ENCODE results near the gene ITPR1. TPM values are rescaled to one million over a fixed set of nuclear protein-coding genes. Genes with fewer than 3 reads are reported as not detected.

The ITPR1 gene
- total RNA-seq, 4 donors from 2014 or later = 14.7 to 45.1 (median 21.0) TPM

DNA sequence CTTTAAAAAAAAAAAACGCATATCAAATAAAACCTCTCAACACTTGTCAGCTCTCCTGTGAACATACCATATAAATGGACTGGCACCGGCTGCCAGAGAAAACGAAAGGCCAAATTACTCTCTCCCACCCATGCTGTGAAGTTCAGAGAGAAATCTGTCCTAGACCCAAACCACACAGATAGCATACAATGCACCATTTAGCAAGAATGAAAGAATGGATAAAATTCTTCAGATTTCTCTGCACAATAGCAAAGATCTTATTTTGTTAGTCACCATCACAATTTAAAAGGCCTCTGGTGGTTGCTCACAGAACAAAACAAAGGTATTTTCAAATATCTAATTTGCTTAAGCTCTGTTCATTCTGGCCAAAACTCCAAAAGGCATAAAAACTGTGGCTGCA lies 392.2 kb downstream of the ITPR1 start:
- Histone ChIP-seq H3K9me3 (no peaks in the 10 kb centered on the region), H3K27me3 (no peaks in the 10 kb centered on the region), H3K36me3 (no peaks in the 10 kb centered on the region), H3K4me1 (peaks cover 6% of the 10 kb centered on the region), H3K27ac (no peak overlapping the region), H3K4me3 (no peak overlapping the region)
- DNase-seq (ENCODE audit: low spot score in 2 of 2) = no peak
- WGBS = 73% methylated on average over 3 of the region's 3 CpGs
- no peak for TF ChIP-seq POLR2AphosphoS5 (IDR thresholded peaks at IDR 0.05)
- TF ChIP-seq POLR2A (IDR thresholded peaks at IDR 0.05) = no peak
- TF ChIP-seq, protein P1, sequence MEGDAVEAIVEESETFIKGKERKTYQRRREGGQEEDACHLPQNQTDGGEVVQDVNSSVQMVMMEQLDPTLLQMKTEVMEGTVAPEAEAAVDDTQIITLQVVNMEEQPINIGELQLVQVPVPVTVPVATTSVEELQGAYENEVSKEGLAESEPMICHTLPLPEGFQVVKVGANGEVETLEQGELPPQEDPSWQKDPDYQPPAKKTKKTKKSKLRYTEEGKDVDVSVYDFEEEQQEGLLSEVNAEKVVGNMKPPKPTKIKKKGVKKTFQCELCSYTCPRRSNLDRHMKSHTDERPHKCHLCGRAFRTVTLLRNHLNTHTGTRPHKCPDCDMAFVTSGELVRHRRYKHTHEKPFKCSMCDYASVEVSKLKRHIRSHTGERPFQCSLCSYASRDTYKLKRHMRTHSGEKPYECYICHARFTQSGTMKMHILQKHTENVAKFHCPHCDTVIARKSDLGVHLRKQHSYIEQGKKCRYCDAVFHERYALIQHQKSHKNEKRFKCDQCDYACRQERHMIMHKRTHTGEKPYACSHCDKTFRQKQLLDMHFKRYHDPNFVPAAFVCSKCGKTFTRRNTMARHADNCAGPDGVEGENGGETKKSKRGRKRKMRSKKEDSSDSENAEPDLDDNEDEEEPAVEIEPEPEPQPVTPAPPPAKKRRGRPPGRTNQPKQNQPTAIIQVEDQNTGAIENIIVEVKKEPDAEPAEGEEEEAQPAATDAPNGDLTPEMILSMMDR (IDR thresholded peaks at IDR 0.05) = no peak

DNA sequence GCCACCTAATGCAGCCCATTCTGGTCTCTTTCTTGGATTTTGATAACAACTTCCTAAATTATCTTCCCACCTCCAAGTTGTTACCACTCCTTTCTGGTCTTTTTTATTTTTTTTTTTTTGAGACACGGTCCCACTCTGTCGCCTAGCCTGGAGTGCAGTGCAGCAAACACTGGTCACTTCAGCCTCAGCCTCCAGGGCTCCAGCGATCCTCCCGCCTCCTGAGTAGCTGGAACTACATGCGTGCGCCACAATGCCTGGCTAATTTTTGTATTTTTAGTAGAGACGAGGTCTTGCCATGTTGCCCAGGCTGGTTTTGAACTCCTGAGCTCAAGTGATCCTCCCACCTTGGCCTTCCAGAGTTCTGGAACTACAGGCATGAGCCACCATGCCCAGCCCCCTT lies 393.3 kb downstream of the ITPR1 start:
- H3K9me3 ChIP-seq = no peaks in the 10 kb centered on the region
- H3K4me1 ChIP-seq = peaks cover 6% of the 10 kb centered on the region
- no peak for DNase-seq (ENCODE audit: low spot score in 2 of 2)
- no peak for TF ChIP-seq EP300 (IDR thresholded peaks at IDR 0.05)
- TF ChIP-seq, protein P1 (IDR thresholded peaks at IDR 0.05) = no peak
- TF ChIP-seq POLR2A (IDR thresholded peaks at IDR 0.05) = no peak
- TF ChIP-seq POLR2AphosphoS5 (IDR thresholded peaks at IDR 0.05) = no peak
- H3K4me3 ChIP-seq = no peak overlapping the region
- H3K27ac ChIP-seq = no peak overlapping the region
- no peaks in the 10 kb centered on the region for H3K27me3 ChIP-seq
- 93% methylated on average over 6 of the region's 7 CpGs for WGBS
- no peaks in the 10 kb centered on the region for H3K36me3 ChIP-seq

DNA sequence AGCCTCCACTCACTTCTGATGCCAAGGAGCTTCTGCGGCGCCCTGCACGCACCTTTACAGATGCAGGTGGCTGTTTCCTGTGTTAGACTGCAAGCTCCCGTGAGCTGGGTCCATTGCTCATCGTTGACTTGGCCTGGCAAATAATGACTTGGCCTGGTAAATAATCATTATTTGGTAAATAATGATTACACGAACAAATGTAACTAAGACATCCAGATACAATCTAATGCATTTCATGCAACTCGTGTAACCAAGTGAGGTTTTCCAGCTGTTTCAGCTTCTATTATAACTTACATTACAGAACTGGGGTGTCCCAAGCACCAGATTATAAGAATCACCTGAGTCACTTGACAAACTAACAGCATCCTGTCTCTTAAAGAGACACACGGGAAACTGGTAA lies 394.0 kb downstream of the ITPR1 start:
- Histone ChIP-seq H3K4me3 (no peak overlapping the region), H3K4me1 (peaks cover 6% of the 10 kb centered on the region), H3K36me3 (no peaks in the 10 kb centered on the region), H3K9me3 (no peaks in the 10 kb centered on the region), H3K27ac (no peak overlapping the region), H3K27me3 (no peaks in the 10 kb centered on the region)
- TF ChIP-seq POLR2A (IDR thresholded peaks at IDR 0.05) (no peak), POLR2AphosphoS5 (IDR thresholded peaks at IDR 0.05) (no peak), EP300 (IDR thresholded peaks at IDR 0.05) (no peak)
- TF ChIP-seq, protein P1 (IDR thresholded peaks at IDR 0.05) = no peak
- WGBS = 91% methylated on average over 8 of the region's 8 CpGs
- DNase-seq (ENCODE audit: low spot score in 2 of 2) = no peak

DNA sequence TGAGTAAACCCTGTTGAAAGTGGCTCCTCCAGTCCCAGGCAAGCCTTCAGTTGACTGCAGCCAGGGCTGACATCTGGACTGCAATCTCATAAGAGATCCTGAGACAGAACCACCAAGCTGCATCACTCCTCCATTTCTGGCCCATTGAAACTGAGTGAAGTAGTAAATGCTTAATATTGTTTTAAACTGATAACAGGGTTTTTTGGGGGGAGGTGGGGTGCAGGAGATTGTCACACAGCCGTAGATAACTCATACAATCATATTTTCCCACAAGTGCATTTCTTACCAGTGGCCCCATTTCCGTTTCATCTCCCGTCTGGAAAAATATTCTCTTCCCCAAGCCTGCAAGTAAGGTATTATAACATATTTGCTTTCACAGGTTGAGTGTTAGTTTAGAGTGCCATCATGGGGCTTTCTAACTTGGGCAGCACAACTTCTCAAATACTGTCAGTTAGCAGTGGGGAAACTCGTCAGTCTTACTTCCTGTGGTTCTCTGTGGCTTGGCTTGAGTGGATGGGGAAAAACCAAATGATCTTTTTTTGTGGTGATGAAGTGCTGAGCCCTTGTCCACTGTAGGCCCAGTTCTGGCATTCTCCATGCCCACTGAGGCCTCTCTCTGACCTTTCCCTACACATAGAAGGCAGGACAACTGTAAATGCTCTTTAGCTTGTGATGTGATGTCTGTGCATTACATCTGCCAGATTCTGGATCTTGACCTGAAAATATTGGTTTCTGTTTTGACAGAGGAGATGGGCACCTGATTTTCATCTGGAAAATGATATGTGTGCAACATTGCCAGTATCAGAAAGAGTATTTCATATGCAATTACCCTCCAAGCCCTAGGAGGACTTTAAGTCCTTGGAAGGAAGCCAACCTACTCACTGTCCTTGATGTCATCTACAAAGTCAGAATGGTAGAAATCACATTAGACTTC lies 396.0 kb downstream of the ITPR1 start:
- Histone ChIP-seq H3K36me3 (no peaks in the 10 kb centered on the region), H3K4me3 (no peak overlapping the region), H3K27me3 (no peaks in the 10 kb centered on the region), H3K9me3 (no peaks in the 10 kb centered on the region), H3K27ac (no peak overlapping the region), H3K4me1 (peaks cover 6% of the 10 kb centered on the region)
- DNase-seq (ENCODE audit: low spot score in 2 of 2) = no peak
- TF ChIP-seq, protein P1 (IDR thresholded peaks at IDR 0.05) = no peak
- TF ChIP-seq POLR2AphosphoS5 (IDR thresholded peaks at IDR 0.05) = no peak
- no peak for TF ChIP-seq POLR2A (IDR thresholded peaks at IDR 0.05)
- TF ChIP-seq EP300 (IDR thresholded peaks at IDR 0.05) = no peak
- WGBS = 86% methylated on average over 4 of the region's 4 CpGs

DNA sequence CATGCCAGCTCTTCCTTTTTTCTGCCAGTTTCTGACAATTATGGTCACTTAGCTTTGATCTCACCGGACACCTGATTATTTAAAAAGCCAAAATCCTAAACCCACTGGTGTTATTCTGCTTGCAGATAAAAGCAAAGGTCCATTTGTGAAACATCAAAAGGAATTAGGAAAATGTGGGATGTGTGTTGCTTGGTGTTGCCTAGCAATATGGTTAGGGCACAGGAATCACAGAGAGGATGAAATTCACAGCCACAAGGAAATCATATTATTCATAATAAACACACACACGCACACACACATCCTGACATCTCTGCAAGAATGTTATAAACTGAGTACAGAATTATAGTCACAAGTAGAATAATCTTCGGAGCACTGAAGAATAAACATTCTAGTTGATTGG lies 396.7 kb downstream of the ITPR1 start:
- H3K27ac ChIP-seq = no peak overlapping the region
- H3K4me3 ChIP-seq = no peak overlapping the region
- H3K27me3 ChIP-seq = no peaks in the 10 kb centered on the region
- 65% methylated on average over 3 of the region's 3 CpGs for WGBS
- DNase-seq (ENCODE audit: low spot score in 2 of 2) = no peak
- no peak for TF ChIP-seq EP300 (IDR thresholded peaks at IDR 0.05)
- TF ChIP-seq POLR2A (IDR thresholded peaks at IDR 0.05) = no peak
- TF ChIP-seq, protein P1 (IDR thresholded peaks at IDR 0.05) = no peak
- no peak for TF ChIP-seq POLR2AphosphoS5 (IDR thresholded peaks at IDR 0.05)
- H3K9me3 ChIP-seq = no peaks in the 10 kb centered on the region
- H3K36me3 ChIP-seq = no peaks in the 10 kb centered on the region
- H3K4me1 ChIP-seq = peaks cover 6% of the 10 kb centered on the region
